Activated CD8-positive, alpha-beta memory T cell treated with anti-CD3 and anti-CD28 coated beads, Interleukin-2, amount 10 ng/mL, durations not matched to agents 7 days and 5 days (primary cell): ENCODE measurements around the gene GPR137B. TPM values are rescaled to one million over a fixed set of nuclear protein-coding genes. Genes with fewer than 3 reads are reported as not detected.

Experiments
- ATAC-seq: fragments of 150-1000 bp; cut with Tn5 transposase; one replicate; pipeline ENCODE4 v1.10.0; 2021; ENCODE audit warnings: moderate library complexity
- CTCF ChIA-PET: fragments of 350-600 bp; sonication (Branson Sonifier 250); formaldehyde crosslinking; loops from one replicate; lab custom pipeline; 2021; ENCODE audit warnings: antibody characterized with exemption; lab: Charles Lee
- DNase-seq: peaks from one replicate; pipeline ENCODE4 v3.0.0-alpha.2; 2020
- H3K27ac Mint-ChIP-seq: one replicate; pipeline ENCODE4 v1.8.0; 2021; ENCODE audit warnings: mild to moderate bottlenecking, mixed read lengths
- H3K27me3 Mint-ChIP-seq: one replicate; pipeline ENCODE4 v1.8.0; 2021; ENCODE audit warnings: mixed read lengths
- H3K36me3 Mint-ChIP-seq: one replicate; pipeline ENCODE4 v1.8.0; 2021; ENCODE audit warnings: mild to moderate bottlenecking, mixed read lengths
- H3K4me1 Mint-ChIP-seq: one replicate; pipeline ENCODE4 v1.8.0; 2021; ENCODE audit warnings: mixed read lengths
- H3K4me3 Mint-ChIP-seq: one replicate; pipeline ENCODE4 v1.8.0; 2021; ENCODE audit warnings: mild to moderate bottlenecking, moderate library complexity, mixed read lengths
- H3K9me3 Mint-ChIP-seq: one replicate; pipeline ENCODE4 v1.8.0; 2022; ENCODE audit warnings: low read depth, mixed read lengths
- total RNA-seq, 2 experiments: library from RNA; stranded (reverse); gene quantifications; one replicate each; pipeline ENCODE4 v1.2.3, GENCODE V29; 2021

The GPR137B gene
- total RNA-seq, 2 experiments from 2014 or later: 6.3 to 9.7 TPM

DNA sequence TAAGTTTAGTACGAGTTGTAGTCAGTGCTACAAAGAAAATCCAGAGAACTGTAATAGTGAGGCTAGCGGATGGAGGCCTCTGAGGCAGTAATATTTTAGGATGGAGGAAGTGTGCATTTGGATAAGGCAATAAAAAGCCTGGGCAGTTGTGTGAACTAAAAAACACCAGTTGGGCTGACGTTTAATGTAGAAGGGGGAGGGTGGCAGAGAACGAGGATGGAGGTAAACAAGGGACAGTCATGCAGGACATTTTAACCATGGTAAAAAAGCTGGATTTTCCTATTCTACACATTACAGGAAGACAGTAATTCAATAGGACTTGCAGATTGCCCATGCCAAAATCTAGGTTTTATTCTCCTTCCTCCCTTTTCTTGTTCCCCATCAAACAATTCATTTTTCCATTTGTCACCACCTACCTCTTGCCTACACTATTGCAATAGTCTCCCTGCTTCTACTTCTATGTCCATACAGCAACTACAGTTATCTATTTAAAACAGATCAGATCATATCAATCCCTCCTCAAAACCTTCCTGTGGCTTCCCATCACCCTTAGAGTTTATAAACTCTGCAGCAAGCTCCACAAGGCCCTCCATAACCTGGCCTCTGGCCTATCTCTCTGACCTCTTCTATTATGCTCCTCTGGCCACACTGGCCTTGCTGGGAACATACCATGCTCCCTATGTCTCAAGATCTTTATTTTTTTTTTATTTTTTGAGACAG lies 111.7 kb downstream of the GPR137B start:
- peaks cover 9% of the 10 kb centered on the region for H3K9me3 Mint-ChIP-seq
- CTCF ChIA-PET: no interaction called here
- DNase-seq (no peak), ATAC-seq (no peak)
- no peak overlapping the region for H3K27ac Mint-ChIP-seq
- peaks cover 12% of the 10 kb centered on the region for H3K36me3 Mint-ChIP-seq
- H3K4me3 Mint-ChIP-seq: no peak overlapping the region
- H3K4me1 Mint-ChIP-seq: no peaks in the 10 kb centered on the region
- H3K27me3 Mint-ChIP-seq: no peaks in the 10 kb centered on the region

DNA sequence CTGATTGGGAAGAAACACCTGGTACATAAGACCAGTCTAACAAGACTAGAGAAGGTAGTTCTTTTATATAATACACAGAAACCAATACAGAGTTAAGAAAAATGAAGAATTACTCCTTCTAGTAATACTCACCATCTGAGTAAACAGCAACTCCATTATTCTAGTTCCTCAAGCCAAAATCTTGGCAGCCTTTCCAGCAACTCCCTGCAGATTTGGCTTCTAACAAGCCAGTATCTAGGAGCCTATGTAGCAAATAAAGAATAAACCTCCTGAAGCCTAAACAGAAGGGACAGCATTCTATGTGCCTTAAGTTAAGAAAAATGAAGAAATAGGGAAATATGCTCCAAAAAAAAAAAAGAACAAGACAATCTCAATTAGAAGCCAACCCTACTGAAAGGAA lies 114.9 kb downstream of the GPR137B start:
- H3K27ac Mint-ChIP-seq: no peak overlapping the region
- peaks cover 23% of the 10 kb centered on the region for H3K36me3 Mint-ChIP-seq
- CTCF ChIA-PET: no interaction called here
- ATAC-seq (no peak), DNase-seq (no peak)
- peaks cover 23% of the 10 kb centered on the region for H3K9me3 Mint-ChIP-seq
- no peak overlapping the region for H3K4me3 Mint-ChIP-seq
- no peaks in the 10 kb centered on the region for H3K4me1 Mint-ChIP-seq
- H3K27me3 Mint-ChIP-seq: no peaks in the 10 kb centered on the region

DNA sequence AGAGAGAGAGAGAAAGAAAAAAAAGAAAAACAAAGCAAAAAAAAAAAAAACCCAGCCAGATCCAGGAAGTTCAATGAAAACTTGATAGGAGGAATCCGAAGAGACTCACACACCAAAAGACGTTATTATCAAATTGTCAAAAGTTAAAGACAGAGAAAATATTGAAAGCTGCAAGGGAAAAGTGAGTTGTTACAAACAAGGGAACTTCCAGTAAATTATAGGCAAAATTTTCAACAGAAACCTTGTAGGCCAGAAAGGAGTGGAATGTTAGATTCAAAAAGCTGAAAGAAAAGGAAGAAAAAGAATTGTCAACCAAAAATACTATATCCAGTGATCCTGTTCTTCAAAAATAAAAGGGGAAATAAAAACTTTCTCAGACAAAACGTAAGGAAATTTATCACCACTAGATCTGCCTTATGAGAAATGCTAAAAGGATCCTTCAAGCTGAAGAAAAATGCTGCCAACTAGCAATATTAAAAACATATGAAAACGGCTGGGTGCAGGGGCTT lies 115.8 kb downstream of the GPR137B start:
- Mint-ChIP-seq H3K9me3 (peaks cover 23% of the 10 kb centered on the region), H3K27ac (no peak overlapping the region), H3K4me1 (no peaks in the 10 kb centered on the region), H3K36me3 (peaks cover 27% of the 10 kb centered on the region), H3K4me3 (no peak overlapping the region), H3K27me3 (no peaks in the 10 kb centered on the region)
- no peak for DNase-seq
- no peak for ATAC-seq
- CTCF ChIA-PET: no interaction called here

Other genes with a start within 250 kb of the GPR137B start
- under 1 TPM; 0.38 to 0.52 TPM for gene NID1, start 77.4 kb upstream of the GPR137B start, total RNA-seq
- 1 to 10 TPM; 2.6 to 4.8 TPM for gene ERO1B, start 139.4 kb downstream of the GPR137B start, total RNA-seq